GM12873 (cell line): ENCODE data around the gene NAA25.

ENCODE experiments used
- TF ChIP-seq, protein P1 (sequence below): IDR thresholded peaks from 2 replicates; pipeline ENCODE4 v1.5.1; 2012; ENCODE audit warnings: low read depth, mild to moderate bottlenecking, moderate library complexity, low read length, control low read depth; ENCODE audit not compliant: insufficient read depth; ENCODE audit errors: missing control alignments

Gene NAA25

DNA sequence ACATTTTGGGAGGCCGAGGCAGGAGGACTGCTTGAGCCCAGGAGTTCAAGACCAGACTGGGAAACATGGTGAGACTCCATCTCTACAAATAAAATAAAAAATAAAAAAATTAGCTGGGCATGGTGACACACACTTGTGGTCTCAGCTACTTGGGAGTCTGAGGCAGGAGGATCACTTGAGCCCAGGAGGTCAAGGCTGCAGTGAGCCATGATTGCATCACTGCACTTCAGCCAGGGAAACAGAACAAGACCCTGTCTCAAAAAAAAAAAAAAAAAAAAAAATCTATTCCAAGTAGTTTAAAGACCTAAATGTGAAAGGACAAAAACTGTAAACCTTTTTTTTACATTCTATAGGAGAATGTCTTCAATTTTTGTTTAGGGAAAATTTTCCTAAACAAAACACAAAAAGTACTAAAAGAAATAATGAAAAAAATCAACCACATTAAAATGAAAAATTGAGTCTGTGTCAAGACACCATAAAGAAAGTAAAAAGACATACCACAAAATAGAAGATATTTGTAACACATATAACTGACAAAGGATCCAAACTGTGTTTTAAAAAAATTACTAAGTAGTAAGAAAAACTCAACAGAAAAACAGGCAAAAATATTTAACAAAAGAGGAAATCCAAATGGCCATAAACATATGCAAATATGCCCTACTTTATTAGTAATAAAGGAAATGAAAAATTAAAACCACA, 112.7 kb downstream of the NAA25 start:
- TF ChIP-seq, protein P1, sequence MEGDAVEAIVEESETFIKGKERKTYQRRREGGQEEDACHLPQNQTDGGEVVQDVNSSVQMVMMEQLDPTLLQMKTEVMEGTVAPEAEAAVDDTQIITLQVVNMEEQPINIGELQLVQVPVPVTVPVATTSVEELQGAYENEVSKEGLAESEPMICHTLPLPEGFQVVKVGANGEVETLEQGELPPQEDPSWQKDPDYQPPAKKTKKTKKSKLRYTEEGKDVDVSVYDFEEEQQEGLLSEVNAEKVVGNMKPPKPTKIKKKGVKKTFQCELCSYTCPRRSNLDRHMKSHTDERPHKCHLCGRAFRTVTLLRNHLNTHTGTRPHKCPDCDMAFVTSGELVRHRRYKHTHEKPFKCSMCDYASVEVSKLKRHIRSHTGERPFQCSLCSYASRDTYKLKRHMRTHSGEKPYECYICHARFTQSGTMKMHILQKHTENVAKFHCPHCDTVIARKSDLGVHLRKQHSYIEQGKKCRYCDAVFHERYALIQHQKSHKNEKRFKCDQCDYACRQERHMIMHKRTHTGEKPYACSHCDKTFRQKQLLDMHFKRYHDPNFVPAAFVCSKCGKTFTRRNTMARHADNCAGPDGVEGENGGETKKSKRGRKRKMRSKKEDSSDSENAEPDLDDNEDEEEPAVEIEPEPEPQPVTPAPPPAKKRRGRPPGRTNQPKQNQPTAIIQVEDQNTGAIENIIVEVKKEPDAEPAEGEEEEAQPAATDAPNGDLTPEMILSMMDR = no peak

- TF ChIP-seq, protein P1 = no peak
Measured at GRCh38 chr12:111993292-111994150, 115.1 kb downstream of the NAA25 start.

DNA sequence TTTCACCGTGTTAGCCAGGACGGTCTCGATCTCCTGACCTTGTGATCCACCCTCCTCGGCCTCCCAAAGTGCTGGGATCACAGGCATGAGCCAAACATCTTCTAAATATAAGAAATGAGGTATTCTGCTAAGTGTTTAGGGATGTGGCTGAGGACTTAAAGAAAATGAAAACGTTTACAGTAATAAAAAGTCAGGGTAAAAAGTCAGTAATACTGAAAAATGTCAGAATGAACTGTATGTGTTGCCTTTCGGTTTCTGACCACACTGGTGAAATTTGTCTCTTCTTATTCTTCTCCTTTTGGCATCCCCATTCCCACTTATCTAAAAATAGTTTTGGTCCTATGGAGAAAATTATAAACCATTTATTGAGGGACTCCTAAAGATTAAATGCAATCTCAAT, 116.1 kb downstream of the NAA25 start:
- TF ChIP-seq, protein P1 = no peak

- TF ChIP-seq, protein P1 = no peak
Measured at GRCh38 chr12:111991946-111992345, 116.6 kb downstream of the NAA25 start.

GRCh38 chr12:111991535-111991934, 117.0 kb downstream of the NAA25 start:
- TF ChIP-seq, protein P1 = no peak

DNA sequence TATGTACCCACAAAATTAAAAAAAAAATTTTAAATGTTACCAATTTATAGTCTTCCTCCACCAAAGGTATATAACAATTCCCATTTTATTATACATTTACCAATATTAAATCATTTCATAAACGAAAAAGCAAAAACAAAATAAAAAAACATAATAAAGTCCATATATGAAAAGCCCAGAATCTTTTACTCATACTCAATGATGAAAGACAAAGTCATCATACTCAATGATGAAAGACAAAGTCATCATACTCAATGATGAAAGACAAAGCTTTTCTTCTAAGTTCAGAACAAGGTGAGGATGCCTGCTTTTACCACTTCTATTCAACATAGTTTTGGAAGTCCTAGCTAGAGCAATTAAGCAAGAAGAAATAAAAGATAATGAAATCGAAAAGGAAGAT, 123.8 kb downstream of the NAA25 start:
- TF ChIP-seq, protein P1 = no peak

GRCh38 chr12:111981987-111982386, 126.6 kb downstream of the NAA25 start:
- TF ChIP-seq, protein P1 = no peak
